Sciatic nerve (tissue), 2 donors: ENCODE results near the gene MTA3. TPM values are rescaled to one million over a fixed set of nuclear protein-coding genes. Genes with fewer than 3 reads are reported as not detected.
"Not testable (repeated sequence)": the region's sequence is repeated elsewhere in the genome, so short reads cannot be mapped to it uniquely, and the experiment has no call there.

Experiments used
- ATAC-seq: fragments of 200-7000 bp; cut with Tn5 transposase; one replicate; pipeline ENCODE4 v1.9.1; 2020; ENCODE audit warnings: mild to moderate bottlenecking, moderate library complexity
- DNase-seq: peaks from one replicate; pipeline ENCODE4 v3.0.0-alpha.2; 2020; ENCODE audit warnings: low spot score
- intact Hi-C: fragments of 100-400 bp; cut with DNase I; formaldehyde crosslinking; loops from one replicate; pipeline ENCODE4 v1.14.2; 2022
- total RNA-seq: library from RNA; stranded (reverse); fragmentation: NEBNext Ultra II Directional; extraction: Animal tissue kit (Norgen Biotek cat#: 25700); gene quantifications from one replicate; pipeline ENCODE4 v1.2.1, GENCODE V29; 2021
- donor health status: DM: no; HTN: no; CAD: no.
- donor health status: DM: no; HTN: no; CAD: no.

The MTA3 gene
- total RNA-seq, 1 donor from 2014 or later, result 59.6 TPM

GRCh38 chr2:42711896-42712295, 143.5 kb downstream of the MTA3 start:
- DNase-seq (no peak), ATAC-seq (no peak)
- intact Hi-C loops, result no loop called here

- intact Hi-C loops, result no loop called here
- DNase-seq, result no peak
- no peak for ATAC-seq
These were observed 144.5 kb downstream of the MTA3 start for GRCh38 chr2:42712934-42713333.

GRCh38 chr2:42713920-42714319, 145.5 kb downstream of the MTA3 start:
- DNase-seq, result no peak
- intact Hi-C loops, result no loop called here
- ATAC-seq, result no peak

GRCh38 chr2:42714686-42715085, 146.3 kb downstream of the MTA3 start:
- ATAC-seq (no peak), DNase-seq (no peak)
- intact Hi-C loops, result no loop called here

GRCh38 chr2:42721898-42722297, 153.5 kb downstream of the MTA3 start:
- ATAC-seq (no peak), DNase-seq (no peak)
- intact Hi-C loops, result no loop called here

- DNase-seq (no peak), ATAC-seq (peak; percentile 93)
- intact Hi-C loops, result no loop called here
These were observed 154.1 kb downstream of the MTA3 start for GRCh38 chr2:42722320-42723190.

GRCh38 chr2:42723465-42723864, 155.0 kb downstream of the MTA3 start:
- ATAC-seq (no peak), DNase-seq (no peak)
- intact Hi-C loops, result no loop called here

- intact Hi-C loops, result no loop called here
- ATAC-seq (no peak), DNase-seq (no peak)
These were observed 156.5 kb downstream of the MTA3 start for GRCh38 chr2:42724886-42725285.

- intact Hi-C loops, result no loop called here
- peak; percentile 31 for ATAC-seq
- no peak for DNase-seq
These were observed 157.2 kb downstream of the MTA3 start for GRCh38 chr2:42725657-42726056.

- intact Hi-C loops, result no loop called here
- no peak for DNase-seq
- ATAC-seq, result no peak
These were observed 158.2 kb downstream of the MTA3 start for GRCh38 chr2:42726680-42727079.

- ATAC-seq, intact Hi-C loops, DNase-seq: not testable (repeated sequence)
These were observed 162.9 kb downstream of the MTA3 start for GRCh38 chr2:42731316-42731715.

- ATAC-seq (no peak), DNase-seq (no peak)
- intact Hi-C loops, result no loop called here
These were observed 165.4 kb downstream of the MTA3 start for GRCh38 chr2:42733852-42734251.

GRCh38 chr2:42736598-42737322, 168.3 kb downstream of the MTA3 start:
- ATAC-seq, result no peak
- no peak for DNase-seq

GRCh38 chr2:42741140-42741539, 172.7 kb downstream of the MTA3 start:
- no peak for ATAC-seq
- no peak for DNase-seq
- intact Hi-C loops, result no loop called here

More at GRCh38 chr2:42736598-42737322, 168.3 kb downstream of the MTA3 start:
- intact Hi-C loops, result no loop called here

- intact Hi-C loops, result no loop called here
- DNase-seq (no peak), ATAC-seq (no peak)
These were observed 174.6 kb downstream of the MTA3 start for GRCh38 chr2:42742740-42743658.

GRCh38 chr2:42743659-42743990, 175.2 kb downstream of the MTA3 start:
- no peak for ATAC-seq
- no peak for DNase-seq
- intact Hi-C loops, result no loop called here

- DNase-seq, result no peak
- intact Hi-C loops, result no loop called here
- no peak for ATAC-seq
These were observed 176.2 kb downstream of the MTA3 start for GRCh38 chr2:42744545-42745082.

- ATAC-seq, result no peak
- intact Hi-C loops, result no loop called here
These were observed 179.0 kb downstream of the MTA3 start for GRCh38 chr2:42747422-42747821.

GRCh38 chr2:42748840-42749239, 180.4 kb downstream of the MTA3 start:
- DNase-seq (no peak), ATAC-seq (no peak)
- intact Hi-C loops, result no loop called here

More at GRCh38 chr2:42747422-42747821, 179.0 kb downstream of the MTA3 start:
- DNase-seq, result no peak
